ENCODE measurements around the gene MGST1. TPM values are rescaled to one million over a fixed set of nuclear protein-coding genes. Genes with fewer than 3 reads are reported as not detected.
"Not testable (repeated sequence)": the region's sequence is repeated elsewhere in the genome, so short reads cannot be mapped to it uniquely, and the experiment has no call there.

The MGST1 gene
- total RNA-seq, 1 donor from 2014 or later, result 35.2 TPM

DNA sequence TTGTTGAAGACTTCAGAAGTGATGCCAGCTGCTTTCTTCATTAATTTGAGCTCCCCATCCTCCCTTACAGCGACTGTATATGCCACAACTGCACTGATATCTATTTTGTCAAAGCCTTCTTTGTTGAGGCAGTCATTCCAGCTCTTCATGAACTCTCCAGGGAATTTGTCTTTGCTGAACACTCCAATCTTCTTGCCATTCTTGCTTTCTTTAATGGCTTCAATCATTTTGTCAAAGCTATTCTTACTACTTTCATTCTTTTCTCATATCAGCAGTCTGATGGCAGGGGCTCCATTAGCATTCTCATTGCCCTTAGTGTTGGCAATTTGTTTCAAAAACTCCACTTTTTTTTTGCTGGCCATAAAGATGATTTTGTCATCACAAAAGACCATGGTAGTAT is 54.4 kb downstream of the MGST1 start:
- intact Hi-C loops (cut with DNase I); ATAC-seq (ENCODE audit: poor library complexity); DNase-seq: not testable (repeated sequence)

- ATAC-seq (ENCODE audit: poor library complexity) (no peak), DNase-seq (no peak)
- intact Hi-C loops (cut with DNase I), result no loop called here
These were observed 59.9 kb downstream of the MGST1 start for GRCh38 chr12:16407346-16407745.

Other genes starting within 250 kb of the MGST1 start
- not detected for gene SLC15A5, start 70.0 kb upstream of the MGST1 start, total RNA-seq

All from Right ventricle myocardium superior (tissue), 1 donor.